Duodenal mucosa (tissue), 2 donors: ENCODE results near the gene LRRN2.

Source experiments
- H3K27ac ChIP-seq: one replicate; pipeline ENCODE4 v1.7.0; 2013; ENCODE audit warnings: low read depth, low read length
- H3K27me3 ChIP-seq, 2 donors: one replicate each; pipeline ENCODE4 v1.7.0; 2013; ENCODE audit warnings: low read length in 2 of 2, control low read depth in 1 of 2; ENCODE audit not compliant: insufficient read depth in 2 of 2, control insufficient read depth in 1 of 2
- H3K36me3 ChIP-seq, 2 donors: one replicate each; pipeline ENCODE4 v1.7.0; 2013; ENCODE audit warnings: low read length in 2 of 2, control low read depth in 1 of 2; ENCODE audit not compliant: insufficient read depth in 2 of 2, control insufficient read depth in 1 of 2
- H3K4me1 ChIP-seq, 2 donors: one replicate each; pipeline ENCODE4 v1.7.0; 2013; ENCODE audit warnings: low read length in 2 of 2, control low read depth in 1 of 2; ENCODE audit not compliant: insufficient read depth in 2 of 2, control insufficient read depth in 1 of 2
- H3K4me3 ChIP-seq, 2 donors: one replicate each; pipeline ENCODE4 v1.7.0; 2013; ENCODE audit warnings: low read length in 2 of 2, low read depth in 1 of 2
- H3K9ac ChIP-seq, 2 donors: one replicate each; pipeline ENCODE4 v1.7.0; 2013; ENCODE audit warnings: low read length in 2 of 2, low read depth in 1 of 2
- H3K9me3 ChIP-seq, 2 donors: one replicate each; pipeline ENCODE4 v1.7.0; 2013; ENCODE audit warnings: low read length in 2 of 2, control low read depth in 1 of 2; ENCODE audit not compliant: control insufficient read depth in 1 of 2

Gene LRRN2

GRCh38 chr1:204685236-204686006 is at the start of gene LRRN2:
TSS of gene LRRN2 (minus strand) at chr1:204685738. CDS start at chr1:204619992, 65,746 bp downstream.
- H3K4me1 ChIP-seq: peaks cover 0 to 8% of the 10 kb centered on the region in 2 donors
- no peak within 1 kb of the TSS for H3K9ac ChIP-seq
- H3K36me3 ChIP-seq: no peaks in the 10 kb centered on the region
- peak within 1 kb of the TSS; percentile 33 to 53 for H3K4me3 ChIP-seq
- no peak within 1 kb of the TSS for H3K27ac ChIP-seq
- peaks cover 34 to 48% of the 10 kb centered on the region in 2 donors for H3K27me3 ChIP-seq
- H3K9me3 ChIP-seq: no peaks in the 10 kb centered on the region

- peaks cover 0 to 18% of the 10 kb centered on the region in 2 donors for H3K27me3 ChIP-seq
- H3K9ac ChIP-seq: no peak overlapping the region
- no peaks in the 10 kb centered on the region for H3K36me3 ChIP-seq
- peaks cover 2 to 9% of the 10 kb centered on the region in 2 donors for H3K9me3 ChIP-seq
- no peak overlapping the region for H3K27ac ChIP-seq
- no peak overlapping the region for H3K4me3 ChIP-seq
- H3K4me1 ChIP-seq: no peaks in the 10 kb centered on the region
These were observed 49.5 kb upstream of the LRRN2 start for GRCh38 chr1:204735042-204735441.

- H3K27me3 ChIP-seq: peaks cover 0 to 18% of the 10 kb centered on the region in 2 donors
- peaks cover 2 to 8% of the 10 kb centered on the region in 2 donors for H3K9me3 ChIP-seq
- no peak overlapping the region for H3K27ac ChIP-seq
- no peaks in the 10 kb centered on the region for H3K36me3 ChIP-seq
- no peaks in the 10 kb centered on the region for H3K4me1 ChIP-seq
- no peak overlapping the region for H3K4me3 ChIP-seq
- H3K9ac ChIP-seq: no peak overlapping the region
These were observed 48.5 kb upstream of the LRRN2 start for GRCh38 chr1:204733869-204734596.

GRCh38 chr1:204733289-204733688 is 47.8 kb upstream of the LRRN2 start:
- Histone ChIP-seq H3K4me1 (no peaks in the 10 kb centered on the region), H3K4me3 (no peak overlapping the region), H3K9ac (no peak overlapping the region), H3K27me3 (peaks cover 0 to 18% of the 10 kb centered on the region in 2 donors), H3K27ac (no peak overlapping the region), H3K9me3 (peaks cover under 1% of the 10 kb centered on the region in 2 donors), H3K36me3 (no peaks in the 10 kb centered on the region)

GRCh38 chr1:204731985-204732575 is 46.5 kb upstream of the LRRN2 start:
- H3K36me3 ChIP-seq: no peaks in the 10 kb centered on the region
- no peaks in the 10 kb centered on the region for H3K9me3 ChIP-seq
- H3K4me3 ChIP-seq: no peak overlapping the region
- H3K9ac ChIP-seq: no peak overlapping the region
- H3K27me3 ChIP-seq: peaks cover 0 to 18% of the 10 kb centered on the region in 2 donors
- H3K27ac ChIP-seq: no peak overlapping the region
- H3K4me1 ChIP-seq: no peaks in the 10 kb centered on the region

- H3K27ac ChIP-seq: no peak overlapping the region
These were observed 46.0 kb upstream of the LRRN2 start for GRCh38 chr1:204731509-204731908.

GRCh38 chr1:204730826-204731459 is 45.4 kb upstream of the LRRN2 start:
- H3K27me3 ChIP-seq: peaks cover 0 to 18% of the 10 kb centered on the region in 2 donors
- no peak overlapping the region for H3K4me3 ChIP-seq
- H3K27ac ChIP-seq: no peak overlapping the region
- H3K4me1 ChIP-seq: peaks cover 0 to 4% of the 10 kb centered on the region in 2 donors
- no peaks in the 10 kb centered on the region for H3K36me3 ChIP-seq
- H3K9ac ChIP-seq: no peak overlapping the region
- no peaks in the 10 kb centered on the region for H3K9me3 ChIP-seq

More at GRCh38 chr1:204731509-204731908, 46.0 kb upstream of the LRRN2 start:
- Histone ChIP-seq H3K27me3 (peaks cover 0 to 18% of the 10 kb centered on the region in 2 donors), H3K9me3 (no peaks in the 10 kb centered on the region), H3K4me3 (no peak overlapping the region), H3K4me1 (no peaks in the 10 kb centered on the region), H3K36me3 (no peaks in the 10 kb centered on the region), H3K9ac (no peak overlapping the region)

- Histone ChIP-seq H3K9ac (no peak overlapping the region), H3K4me1 (peaks cover 0 to 4% of the 10 kb centered on the region in 2 donors), H3K36me3 (no peaks in the 10 kb centered on the region)
These were observed 44.0 kb upstream of the LRRN2 start for GRCh38 chr1:204729516-204729915.

GRCh38 chr1:204728456-204728855 is 42.9 kb upstream of the LRRN2 start:
- Histone ChIP-seq H3K4me3 (no peak overlapping the region), H3K9ac (no peak overlapping the region), H3K4me1 (peaks cover 0 to 4% of the 10 kb centered on the region in 2 donors), H3K36me3 (no peaks in the 10 kb centered on the region), H3K27me3 (peaks cover 0 to 14% of the 10 kb centered on the region in 2 donors), H3K9me3 (no peaks in the 10 kb centered on the region), H3K27ac (no peak overlapping the region)

More at GRCh38 chr1:204729516-204729915, 44.0 kb upstream of the LRRN2 start:
- Histone ChIP-seq H3K9me3 (no peaks in the 10 kb centered on the region), H3K27ac (no peak overlapping the region), H3K4me3 (no peak overlapping the region), H3K27me3 (peaks cover 0 to 14% of the 10 kb centered on the region in 2 donors)
